ENCODE results near the gene NELFCD. TPM values are rescaled to one million over a fixed set of nuclear protein-coding genes. Genes with fewer than 3 reads are reported as not detected.
A peak's percentile ranks its signal among the peaks of the same experiment; 100 is the strongest.
"Not testable (repeated sequence)": the region's sequence is repeated elsewhere in the genome, so short reads cannot be mapped to it uniquely, and the experiment has no call there.

The NELFCD gene
- 57.7 and 65.8 TPM in 2 replicates for total RNA-seq (2014; rRNA removed; shearing (Covaris generic))
- 109 and 147 TPM in 2 replicates for polyA plus RNA-seq (2014; cell fraction: nucleus; rRNA removed)

- peak; percentile 81 for DNase-seq (ENCODE audit: extremely low read depth, low read depth)
These were observed at the start of gene NELFCD for GRCh38 chr20:58980711-58981627. Gene NELFCD, plus strand, starts transcription at chr20:58981256. Its CDS starts 54 bp downstream, at chr20:58981310.

GRCh38 chr20:58932170-58932569 is 48.9 kb upstream of the NELFCD start:
- no peak for DNase-seq (ENCODE audit: extremely low read depth, low read depth)

GRCh38 chr20:58938078-58938477 is 43.0 kb upstream of the NELFCD start:
- DNase-seq (ENCODE audit: extremely low read depth, low read depth): no peak

- no peak for DNase-seq (ENCODE audit: extremely low read depth, low read depth)
These were observed 42.5 kb upstream of the NELFCD start for GRCh38 chr20:58938541-58938940.

- no peak for DNase-seq (ENCODE audit: extremely low read depth, low read depth)
These were observed 39.6 kb upstream of the NELFCD start for GRCh38 chr20:58941471-58941870.

GRCh38 chr20:58942549-58942948 is 38.5 kb upstream of the NELFCD start:
- DNase-seq (ENCODE audit: extremely low read depth, low read depth): no peak

GRCh38 chr20:58944610-58945009 is 36.4 kb upstream of the NELFCD start:
- no peak for DNase-seq (ENCODE audit: extremely low read depth, low read depth)

GRCh38 chr20:58945965-58946631 is 35.0 kb upstream of the NELFCD start:
- DNase-seq (ENCODE audit: extremely low read depth, low read depth): no peak

GRCh38 chr20:58947797-58948388 is 33.2 kb upstream of the NELFCD start:
- not testable (repeated sequence) for DNase-seq (ENCODE audit: extremely low read depth, low read depth)

GRCh38 chr20:58950603-58951002 is 30.5 kb upstream of the NELFCD start:
- DNase-seq (ENCODE audit: extremely low read depth, low read depth): peak; percentile 9

- no peak for DNase-seq (ENCODE audit: extremely low read depth, low read depth)
These were observed 28.0 kb upstream of the NELFCD start for GRCh38 chr20:58953050-58953449.

GRCh38 chr20:58956078-58956477 is 25.0 kb upstream of the NELFCD start:
- no peak for DNase-seq (ENCODE audit: extremely low read depth, low read depth)

- DNase-seq (ENCODE audit: extremely low read depth, low read depth): no peak
These were observed 21.4 kb upstream of the NELFCD start for GRCh38 chr20:58959652-58960051.

GRCh38 chr20:58963060-58963584 is 17.9 kb upstream of the NELFCD start:
- DNase-seq (ENCODE audit: extremely low read depth, low read depth): no peak

GRCh38 chr20:58963922-58964321 is 17.1 kb upstream of the NELFCD start:
- not testable (repeated sequence) for DNase-seq (ENCODE audit: extremely low read depth, low read depth)

GRCh38 chr20:58965270-58966064 is 15.6 kb upstream of the NELFCD start:
- no peak for DNase-seq (ENCODE audit: extremely low read depth, low read depth)

- no peak for DNase-seq (ENCODE audit: extremely low read depth, low read depth)
These were observed 13.2 kb upstream of the NELFCD start for GRCh38 chr20:58967652-58968429.

GRCh38 chr20:58969439-58969838 is 11.6 kb upstream of the NELFCD start:
- no peak for DNase-seq (ENCODE audit: extremely low read depth, low read depth)

GRCh38 chr20:58970146-58970545 is 10.9 kb upstream of the NELFCD start:
- no peak for DNase-seq (ENCODE audit: extremely low read depth, low read depth)

All from NCI-H460 (cell line).